ENCODE data around the gene ARNT2.

ARNT2 gene

DNA sequence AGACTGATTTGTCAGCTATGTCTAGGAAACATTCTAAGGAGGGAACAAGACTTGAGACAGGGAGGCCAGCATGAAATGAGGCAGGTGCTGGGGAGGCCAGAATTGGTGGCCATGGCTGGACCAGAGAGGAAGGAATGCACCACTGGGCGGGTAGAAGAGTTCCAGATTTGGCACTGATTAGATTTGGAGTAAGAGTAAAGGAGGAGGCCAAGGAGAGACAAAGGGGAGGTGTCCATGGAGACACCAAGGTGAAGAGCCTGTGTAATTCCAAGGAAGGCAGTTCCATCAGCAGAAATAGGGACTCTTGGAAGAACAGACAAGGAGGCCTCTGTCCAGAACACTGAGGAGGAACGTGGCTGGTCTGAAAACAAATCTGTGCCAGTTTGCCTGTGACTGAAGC is 1.8 kb downstream of the ARNT2 start:
- DNase-seq (ENCODE audit: low read depth in 2 of 3, low spot score in 2 of 3), result no peak

DNA sequence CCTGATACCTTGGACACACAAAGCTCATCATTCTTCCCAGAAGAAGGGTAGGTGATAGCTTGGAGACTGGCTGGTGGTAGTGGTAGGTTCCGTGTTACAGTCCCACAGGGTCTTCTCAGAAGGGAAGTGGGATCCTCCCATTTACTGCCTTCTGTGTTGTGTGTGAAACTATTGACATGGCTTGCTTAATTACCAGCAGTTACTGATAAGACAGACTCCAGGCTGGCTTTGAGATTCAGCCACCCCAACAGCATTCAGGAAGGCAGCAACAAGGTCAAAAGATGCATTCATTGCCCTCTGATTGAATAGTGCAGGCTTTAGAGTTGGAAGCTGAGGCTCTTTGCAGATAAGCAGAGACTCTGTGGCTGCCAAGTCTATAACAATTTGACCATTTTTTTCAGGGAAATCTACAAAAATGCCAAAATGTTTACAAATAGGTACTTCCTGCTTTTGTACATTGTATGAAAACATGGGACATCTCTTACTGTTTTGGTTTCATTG is 7.7 kb downstream of the ARNT2 start:
- DNase-seq (ENCODE audit: low read depth in 2 of 3, low spot score in 2 of 3), result no peak

DNA sequence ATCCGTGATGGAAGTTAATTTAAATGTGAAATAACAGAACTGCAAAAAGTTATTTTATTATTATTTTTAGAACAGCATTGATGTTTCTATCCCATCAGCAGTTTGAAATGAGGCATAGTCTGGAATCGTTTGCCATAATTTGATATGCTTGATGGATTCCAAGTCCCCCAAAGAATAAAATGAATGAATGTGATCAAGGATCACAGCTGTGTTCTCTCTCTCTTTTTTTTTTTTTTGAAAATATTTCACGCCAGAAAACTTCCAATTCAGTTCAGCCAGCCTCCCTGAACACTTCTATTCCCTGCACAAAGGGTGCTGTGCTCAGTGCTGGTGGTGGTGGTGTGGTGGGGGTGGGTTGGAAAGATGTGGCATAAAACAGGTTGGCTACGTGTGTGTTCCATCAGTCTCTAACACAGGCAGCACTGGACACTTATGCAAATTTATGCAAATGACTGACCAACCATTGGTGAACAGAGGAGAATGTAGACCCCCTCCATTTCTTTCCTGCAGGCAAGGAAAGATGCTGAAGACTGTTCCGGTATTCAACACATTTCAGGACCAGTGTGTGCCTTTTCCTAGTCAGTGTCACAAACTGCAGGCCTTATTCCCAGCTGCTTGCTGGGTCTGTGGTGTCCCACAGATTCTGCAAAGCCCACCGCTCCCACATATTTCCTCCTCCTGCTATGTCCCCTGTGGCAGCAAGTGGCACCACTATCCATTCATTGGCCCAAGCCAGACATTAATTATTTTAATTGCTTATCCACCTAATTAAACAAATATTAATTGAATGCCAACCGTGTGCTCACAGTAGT is 10.6 kb downstream of the ARNT2 start:
- no peak for DNase-seq (ENCODE audit: low read depth in 2 of 3, low spot score in 2 of 3)

DNA sequence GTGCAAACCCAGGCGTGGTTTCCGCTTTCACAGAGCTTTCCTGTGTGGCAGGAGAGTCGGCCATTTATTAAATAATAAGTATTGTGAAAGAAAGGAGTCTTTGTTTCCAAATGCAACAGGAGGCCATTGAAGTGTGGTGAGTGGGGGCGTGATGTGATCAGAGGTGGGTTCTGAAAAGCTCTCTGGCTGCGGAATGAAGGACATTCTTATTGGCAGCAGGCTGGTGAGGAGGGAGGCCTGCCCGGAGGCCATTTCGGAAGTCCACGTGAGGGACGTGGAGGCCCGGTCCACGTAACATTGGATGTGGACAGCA is 11.1 kb downstream of the ARNT2 start:
- DNase-seq (ENCODE audit: low read depth in 2 of 3, low spot score in 2 of 3), result no peak

DNA sequence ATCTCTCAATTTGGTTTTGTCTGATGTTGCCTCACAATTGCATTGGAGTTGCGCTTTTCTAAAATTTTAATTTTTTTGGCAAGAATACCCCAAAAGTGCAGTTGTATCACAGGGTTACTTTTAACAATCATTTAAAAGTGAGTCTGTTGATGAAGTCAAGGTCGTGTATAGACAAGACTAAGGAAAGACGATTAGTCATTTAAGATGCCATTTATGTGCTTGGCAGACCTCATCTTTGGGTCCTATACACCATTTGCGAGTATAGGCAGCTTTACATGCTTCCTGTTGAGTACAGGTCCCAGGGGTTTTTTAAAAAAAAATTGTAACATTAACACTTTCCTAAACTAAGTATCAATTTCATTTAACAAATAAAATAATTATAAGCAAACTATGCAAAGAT is 12.5 kb downstream of the ARNT2 start:
- DNase-seq (ENCODE audit: low read depth in 2 of 3, low spot score in 2 of 3), result no peak

DNA sequence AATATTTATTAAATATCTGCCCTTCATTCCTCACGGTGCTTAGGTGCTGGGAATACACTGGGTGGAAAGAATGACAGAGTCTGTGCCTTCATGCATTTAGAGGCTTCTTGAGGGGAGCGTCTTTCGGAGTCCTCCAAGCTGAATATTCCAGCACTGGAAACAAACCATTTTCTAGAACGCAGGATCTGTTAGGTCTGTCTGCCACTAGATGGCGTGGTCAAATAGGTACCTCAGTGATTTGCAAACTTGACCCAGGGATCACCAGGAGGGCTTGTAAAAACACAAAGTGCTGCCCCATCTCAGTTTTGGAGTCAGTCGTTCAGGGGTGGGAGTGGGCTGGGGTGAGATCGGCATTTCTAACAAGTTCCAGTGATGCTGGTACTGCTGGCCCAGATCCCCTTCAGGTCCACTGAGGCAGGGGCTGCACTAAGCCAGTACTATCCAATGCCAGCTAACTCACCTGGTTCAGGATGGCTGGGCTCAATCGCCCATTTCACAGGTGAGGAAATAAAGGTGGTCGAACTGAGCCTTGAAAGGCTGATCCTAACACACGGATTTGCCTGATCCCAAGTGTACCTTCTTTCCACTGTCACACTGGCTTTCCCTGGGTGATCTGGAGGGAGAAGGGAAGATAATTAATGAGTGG is 14.8 kb downstream of the ARNT2 start:
- no peak for DNase-seq (ENCODE audit: low read depth in 2 of 3, low spot score in 2 of 3)

DNA sequence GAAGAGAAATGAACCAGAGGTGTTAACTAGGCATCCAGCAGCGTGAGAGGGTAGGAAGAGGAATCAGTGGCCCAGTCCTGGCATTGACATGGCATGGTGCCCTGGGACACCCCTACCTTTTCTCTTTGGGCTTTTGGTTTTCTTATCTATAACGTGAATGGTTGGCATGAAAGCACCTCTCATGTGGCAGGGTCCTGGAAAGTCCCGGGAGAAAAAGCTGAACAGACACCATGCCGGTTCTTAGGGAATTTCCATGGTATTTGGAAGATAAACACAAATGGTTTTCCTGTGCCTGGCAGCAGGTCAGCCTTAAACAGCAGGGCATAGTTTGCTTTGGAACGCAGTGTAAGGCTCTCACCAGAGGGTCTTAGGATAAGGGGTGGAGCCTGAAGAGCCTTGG is 15.4 kb downstream of the ARNT2 start:
- no peak for DNase-seq (ENCODE audit: low read depth in 2 of 3, low spot score in 2 of 3)

DNA sequence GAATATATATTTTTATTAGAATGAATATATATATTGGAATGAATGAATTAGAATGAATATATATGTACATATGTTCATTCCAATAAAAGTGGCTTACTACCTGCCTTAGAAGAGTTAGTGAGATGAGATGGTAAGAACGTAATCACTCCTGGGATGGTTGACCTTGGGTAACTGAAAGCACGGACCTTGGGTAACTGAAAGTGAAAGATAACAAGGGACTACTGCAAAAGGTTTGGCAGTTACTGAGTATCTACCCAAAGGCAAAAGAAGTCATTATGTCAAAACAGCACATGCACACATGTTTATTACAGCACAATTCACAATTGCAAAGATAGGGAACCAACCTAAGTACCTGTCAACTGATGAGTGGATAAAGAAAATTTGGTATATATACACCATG is 16.5 kb downstream of the ARNT2 start:
- no peak for DNase-seq (ENCODE audit: low read depth in 2 of 3, low spot score in 2 of 3)

DNA sequence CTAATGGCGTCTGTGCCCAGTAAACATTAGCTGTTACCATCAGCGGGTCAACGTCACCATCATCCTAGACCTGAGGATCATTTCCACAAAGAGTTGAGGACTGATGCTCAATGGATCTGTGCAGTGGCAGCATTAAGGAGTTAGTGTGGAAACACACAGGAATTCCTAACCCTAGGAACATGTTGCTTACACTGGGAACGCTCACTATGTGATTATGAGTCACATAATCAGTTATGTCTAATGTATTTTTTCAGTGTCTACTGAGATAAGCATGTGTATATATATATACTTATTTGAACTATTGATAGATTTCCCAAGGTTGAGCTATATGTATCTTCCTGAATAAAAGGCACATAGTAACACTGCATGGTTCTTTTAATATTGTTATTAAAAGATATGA is 19.0 kb downstream of the ARNT2 start:
- DNase-seq (ENCODE audit: low read depth in 2 of 3, low spot score in 2 of 3), result no peak

DNA sequence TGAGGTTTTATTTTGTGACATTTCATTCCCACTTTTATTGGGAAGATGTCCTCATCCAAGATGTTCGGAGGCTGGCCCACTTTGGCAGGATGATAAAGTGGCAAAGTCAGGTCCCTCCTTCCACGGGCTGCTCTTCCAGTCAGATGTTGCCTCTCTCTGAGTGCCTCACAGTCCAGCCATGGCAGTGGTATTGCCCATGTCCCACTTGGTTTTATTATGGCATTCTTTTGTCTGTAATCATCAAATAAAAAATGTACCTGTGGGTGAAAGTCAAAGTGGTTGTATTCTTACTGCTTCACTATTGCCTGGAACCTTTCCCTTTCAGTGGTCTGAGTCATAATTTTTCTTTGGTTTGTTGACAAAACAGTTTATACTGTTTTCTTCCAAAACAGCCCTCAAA is 20.2 kb downstream of the ARNT2 start:
- DNase-seq (ENCODE audit: low read depth in 2 of 3, low spot score in 2 of 3), result no peak

DNA sequence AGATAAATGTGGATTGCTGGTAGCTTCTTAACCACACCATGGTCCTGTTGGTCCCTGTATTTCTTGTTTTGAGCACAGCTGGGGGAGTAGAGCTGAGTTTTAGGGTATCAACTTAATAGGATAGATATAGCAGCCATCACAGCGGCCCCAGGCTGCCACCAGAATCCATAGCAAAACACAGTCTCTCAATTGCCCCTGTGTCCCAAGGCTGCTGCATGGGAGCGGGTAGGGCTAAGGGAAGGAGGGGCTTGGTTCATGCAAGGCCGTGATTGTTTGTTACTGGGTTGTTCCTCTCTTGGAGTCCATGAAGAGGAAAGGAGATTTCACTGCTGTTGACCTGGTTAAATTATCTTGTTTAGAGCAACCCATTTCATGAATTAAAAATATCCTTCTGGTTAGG is 22.1 kb downstream of the ARNT2 start:
- DNase-seq (ENCODE audit: low read depth in 2 of 3, low spot score in 2 of 3), result no peak

DNA sequence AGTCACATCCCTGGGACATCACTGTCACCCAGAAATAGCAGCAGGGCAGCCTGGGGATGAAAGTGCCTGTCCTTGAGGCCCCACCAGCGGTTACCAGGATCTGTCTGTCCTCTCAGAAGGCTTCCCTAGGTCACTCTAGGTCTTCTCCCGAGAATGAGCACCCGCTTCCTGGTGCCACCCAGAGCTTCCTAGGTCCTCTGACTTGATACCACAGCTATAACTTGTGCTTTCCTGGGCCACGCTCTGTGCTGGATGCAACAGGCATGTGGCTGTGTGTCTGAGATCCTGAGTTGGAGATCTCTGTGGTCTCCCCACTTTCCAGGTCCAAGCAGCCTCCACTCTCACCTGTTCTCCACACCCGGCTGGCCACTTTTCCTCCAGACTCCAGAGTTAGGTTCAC is 25.8 kb downstream of the ARNT2 start:
- no peak for DNase-seq (ENCODE audit: low read depth in 2 of 3, low spot score in 2 of 3)

DNA sequence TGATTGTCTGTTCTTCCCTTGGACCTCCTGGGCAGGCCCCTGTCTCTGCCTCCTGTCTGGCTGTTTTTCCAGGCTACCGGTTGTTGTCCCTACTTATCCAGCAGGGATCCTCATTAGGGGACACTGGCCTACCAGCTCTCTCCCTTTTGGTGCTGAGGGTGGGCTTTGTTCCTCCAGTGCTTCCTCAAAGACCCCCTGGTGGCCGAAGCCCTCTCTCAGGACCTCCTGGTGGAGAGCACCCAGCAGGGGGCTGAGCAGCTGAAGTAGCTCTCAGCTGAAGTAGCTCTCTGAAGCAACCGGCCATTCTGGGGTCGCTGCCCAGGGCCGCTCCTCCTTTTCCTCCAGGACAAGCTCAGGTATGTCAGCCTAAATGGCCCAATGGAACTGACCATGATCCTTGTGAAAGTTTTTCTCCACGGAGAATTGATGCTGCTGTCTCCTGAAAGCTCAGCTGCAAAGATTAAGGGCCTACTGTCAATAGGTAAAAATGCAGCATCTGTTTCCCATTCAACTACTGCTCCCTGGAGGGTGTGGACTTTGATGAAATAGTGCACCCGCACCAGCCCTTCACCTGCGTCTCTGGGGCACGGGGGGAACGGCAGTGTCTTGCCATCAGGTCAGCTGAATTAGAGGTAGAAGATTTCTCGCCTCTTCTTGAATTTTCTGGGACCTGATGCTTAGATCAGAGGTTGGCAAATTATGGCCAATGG is 27.6 kb downstream of the ARNT2 start:
- DNase-seq (ENCODE audit: low read depth in 2 of 3, low spot score in 2 of 3), result no peak

DNA sequence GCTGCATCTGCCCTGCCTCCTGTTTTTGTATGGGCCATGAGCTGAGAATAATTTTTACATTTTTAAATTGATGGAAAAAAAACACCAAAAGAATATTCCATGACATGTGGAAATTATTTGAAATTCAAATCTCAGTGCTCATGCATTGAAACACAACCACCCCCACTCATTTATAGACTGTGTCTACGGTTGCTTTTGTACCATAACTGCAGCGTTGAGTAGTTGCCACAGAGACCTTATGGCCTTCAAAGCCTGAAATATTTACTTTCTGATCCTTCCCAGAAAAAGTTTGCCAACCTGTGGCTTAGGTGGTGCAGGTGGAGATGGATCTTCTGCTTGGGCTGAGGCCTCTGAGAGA is 28.1 kb downstream of the ARNT2 start:
- no peak for DNase-seq (ENCODE audit: low read depth in 2 of 3, low spot score in 2 of 3)

DNA sequence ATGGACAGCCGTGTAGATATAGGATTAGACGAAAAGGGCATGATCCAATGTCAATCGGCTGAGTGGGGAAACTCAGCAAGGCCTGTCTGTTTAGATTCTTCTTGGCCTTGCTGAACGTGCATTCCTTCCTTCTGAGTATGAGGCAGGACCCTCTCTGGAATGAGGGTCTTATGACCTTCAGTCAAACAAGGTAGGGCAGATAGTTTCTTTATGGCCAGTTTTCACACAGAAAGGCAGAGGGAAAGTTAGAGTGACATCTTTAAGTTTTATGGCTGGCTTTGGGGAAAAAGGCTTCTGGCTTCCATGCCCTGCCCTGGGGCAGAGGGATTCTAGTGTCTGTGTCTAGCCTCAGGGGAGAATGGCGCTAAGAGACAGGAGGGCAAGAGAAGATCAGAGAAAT is 29.7 kb downstream of the ARNT2 start:
- no peak for DNase-seq (ENCODE audit: low read depth in 2 of 3, low spot score in 2 of 3)

DNA sequence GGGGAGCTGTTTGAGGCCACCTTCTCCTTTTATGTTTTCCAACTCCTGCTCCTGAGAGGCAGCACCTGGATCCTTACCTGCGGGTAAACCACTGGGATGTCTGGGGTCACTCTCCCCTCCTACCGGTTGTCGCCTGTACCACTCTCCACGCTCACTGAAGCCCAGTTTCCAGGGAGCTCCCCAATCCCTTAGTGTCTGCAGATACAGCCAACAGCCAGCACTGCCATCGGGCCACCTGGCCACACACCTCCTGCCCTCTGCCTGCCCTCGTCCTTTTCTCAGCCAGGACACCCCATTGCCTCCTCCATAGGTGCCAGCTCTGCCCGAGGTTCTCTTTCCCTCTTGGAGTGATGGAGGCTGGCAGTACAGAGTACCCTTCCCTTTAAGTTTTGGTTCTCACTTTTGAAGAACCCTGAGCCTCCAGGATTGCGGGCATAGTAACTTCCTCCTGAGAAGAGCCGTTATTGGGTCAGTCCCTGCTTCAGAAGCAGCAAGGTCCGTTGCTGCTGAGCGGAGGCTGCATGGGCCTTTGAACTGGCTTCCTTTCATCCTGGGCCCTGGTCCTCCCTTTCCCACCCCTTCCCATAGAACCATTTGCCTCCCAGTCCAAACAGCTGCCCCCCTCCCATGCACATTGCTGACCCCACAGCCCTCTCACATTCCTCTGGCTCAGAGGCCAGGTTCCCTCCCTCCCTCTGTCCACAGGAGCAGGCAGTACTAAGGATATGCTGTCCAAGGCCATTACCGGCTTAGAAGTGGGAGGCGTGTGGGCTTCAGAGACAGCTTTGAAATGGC is 30.9 kb downstream of the ARNT2 start:
- DNase-seq (ENCODE audit: low read depth in 2 of 3, low spot score in 2 of 3), result no peak

DNA sequence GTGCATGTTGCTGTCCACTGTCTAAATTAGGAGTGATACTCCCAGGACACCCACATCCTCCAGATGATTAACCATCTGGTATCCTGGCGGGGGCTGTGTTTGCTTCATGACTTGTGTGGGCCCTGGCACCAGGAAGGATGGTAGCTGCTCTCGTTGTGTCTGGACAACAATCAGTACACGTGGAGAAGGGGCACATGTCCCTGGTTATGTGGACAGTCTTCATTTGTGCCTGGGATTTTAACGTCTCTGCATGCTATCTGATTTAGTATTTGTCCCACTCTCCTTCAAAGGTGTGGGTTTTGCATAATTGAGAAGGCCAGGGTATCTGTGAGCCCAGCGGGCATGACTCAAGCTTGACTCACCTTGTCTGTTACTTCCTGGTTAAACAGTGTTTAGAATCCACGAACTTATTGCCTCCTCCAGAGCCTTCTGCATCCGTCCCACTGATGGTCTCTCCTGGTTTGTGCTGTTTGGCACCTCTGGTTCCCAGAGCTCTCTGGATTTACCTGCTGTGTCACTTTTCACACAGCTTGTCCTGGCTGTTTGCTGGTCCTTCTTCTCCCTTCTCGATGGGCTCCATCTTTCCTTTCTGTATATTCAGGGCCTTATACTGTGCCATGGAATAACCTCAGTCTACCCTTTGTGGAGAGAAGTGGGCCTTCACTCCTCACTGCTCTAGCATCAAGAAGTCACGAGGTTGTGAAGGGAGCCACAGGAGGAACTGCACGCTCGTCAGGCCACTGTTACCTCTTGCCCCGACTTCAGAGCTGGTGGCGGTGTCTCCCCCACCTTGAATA is 32.5 kb downstream of the ARNT2 start:
- DNase-seq (ENCODE audit: low read depth in 2 of 3, low spot score in 2 of 3), result no peak

DNA sequence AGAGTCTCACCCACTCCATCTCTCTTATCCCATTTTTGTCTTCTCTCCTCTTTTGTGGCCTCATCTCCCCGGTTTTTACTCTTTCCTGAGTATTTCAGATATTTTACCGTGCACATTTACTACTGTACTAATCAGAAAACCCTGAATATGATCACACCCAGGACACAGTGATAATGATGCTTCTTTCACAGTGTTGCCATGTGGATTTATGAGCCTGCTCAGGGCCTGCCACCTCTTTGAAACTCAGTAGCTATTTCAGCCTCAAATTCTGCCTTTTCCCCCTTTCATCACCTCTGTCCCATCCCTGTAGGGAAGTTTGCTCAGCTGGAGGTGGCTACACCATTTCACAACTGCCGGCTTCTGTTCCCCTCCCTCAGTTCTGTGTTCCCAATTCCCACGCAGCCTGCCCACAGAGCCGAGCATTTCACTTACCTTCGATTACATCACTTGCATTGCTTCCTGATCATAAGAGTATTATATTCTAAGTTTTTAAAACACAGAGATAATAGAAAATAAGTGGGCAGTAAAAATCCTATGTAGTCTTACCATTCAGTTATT is 33.2 kb downstream of the ARNT2 start:
- no peak for DNase-seq (ENCODE audit: low read depth in 2 of 3, low spot score in 2 of 3)

DNA sequence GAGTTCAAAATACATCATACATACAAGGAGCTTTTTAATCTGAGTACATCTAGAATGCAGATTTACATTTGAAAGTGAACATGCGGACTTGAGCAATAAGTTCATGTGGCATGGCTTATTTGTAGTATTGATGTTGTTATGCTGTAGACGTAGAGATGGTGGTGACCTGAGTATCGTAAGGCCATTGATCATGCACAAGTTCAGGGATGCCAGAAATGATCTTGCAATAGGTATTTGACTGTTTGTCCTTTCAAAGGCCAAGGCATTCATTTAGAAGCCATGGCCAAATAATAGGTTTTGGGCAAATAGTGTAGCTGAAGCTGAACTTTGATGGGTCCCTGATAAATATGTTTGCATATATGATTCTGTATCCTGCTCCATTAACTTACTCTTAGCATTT is 35.0 kb downstream of the ARNT2 start:
- DNase-seq (ENCODE audit: low read depth in 2 of 3, low spot score in 2 of 3), result no peak

DNA sequence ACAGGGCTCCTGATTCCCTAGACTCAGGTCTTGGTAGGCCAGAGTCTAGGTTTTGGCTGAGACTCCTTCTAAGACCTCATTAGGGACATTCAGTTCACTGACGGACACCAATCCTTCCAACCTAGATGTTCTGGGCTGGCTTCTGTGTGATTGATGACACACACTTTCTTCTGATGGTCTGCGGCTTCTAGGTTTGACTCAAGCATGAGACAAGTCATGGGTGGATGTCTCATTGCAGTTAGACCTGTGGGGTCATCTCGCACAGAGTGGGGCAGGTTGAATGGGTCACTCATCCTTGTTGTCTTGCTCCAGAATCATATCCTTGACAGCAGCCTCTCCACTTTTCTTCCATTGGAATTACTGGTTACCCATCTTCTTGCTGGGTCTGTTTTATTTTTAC is 35.8 kb downstream of the ARNT2 start:
- DNase-seq (ENCODE audit: low read depth in 2 of 3, low spot score in 2 of 3), result no peak

DNA sequence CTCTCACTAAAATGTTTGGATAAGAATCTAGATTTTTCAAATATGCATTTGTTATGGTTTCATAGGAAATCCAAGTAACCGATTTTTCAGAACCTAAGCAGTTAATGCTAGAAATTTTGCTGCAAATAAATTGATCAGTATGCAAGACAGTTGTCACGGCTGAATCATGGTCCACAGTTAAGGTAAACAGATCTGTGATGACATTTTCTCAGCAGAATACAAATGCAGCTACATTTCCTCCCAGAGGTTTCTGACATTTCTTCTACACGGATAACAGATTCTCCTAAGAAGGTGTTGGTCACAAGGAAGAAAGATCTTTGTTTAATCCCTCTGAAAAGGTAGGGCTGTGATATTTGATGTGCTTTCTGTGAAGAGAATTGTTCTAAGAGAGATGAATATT is 36.9 kb downstream of the ARNT2 start:
- no peak for DNase-seq (ENCODE audit: low read depth in 2 of 3, low spot score in 2 of 3)

Measured in activated CD8-positive, alpha-beta memory T cell treated with anti-CD3 and anti-CD28 coated beads for 48 hours (primary cell).